ENCODE measurements around the gene KCNA3. TPM values are rescaled to one million over a fixed set of nuclear protein-coding genes. Genes with fewer than 3 reads are reported as not detected.

KCNA3 gene
- total and polyA plus RNA-seq, 2 of the 4 experiments (the other 2 are of a cell fraction) = under 0.01 to 0.09 TPM

GRCh38 chr1:110648417-110648816 is 26.3 kb downstream of the KCNA3 start:
- H3K4ac ChIP-seq (ENCODE audit: low read depth, low read length) = no peak overlapping the region
- no peak overlapping the region for H3K4me2 ChIP-seq (ENCODE audit: low read depth, low read length)
- no peak overlapping the region for H3K23ac ChIP-seq (ENCODE audit: low read depth, low read length)
- H2BK5ac ChIP-seq (ENCODE audit: low read depth, low read length, poor library complexity, severe bottlenecking) = no peak overlapping the region
- no peaks in the 10 kb centered on the region for H3K9me1 ChIP-seq (ENCODE audit: insufficient read depth, low read length)
- DNase-seq (no peak), ATAC-seq (ENCODE audit: low read depth) (no peak)
- ChIA-PET CTCF (no interaction called here), POLR2A (ENCODE audit: unreplicated experiment) (no interaction called here)
- H2AFZ ChIP-seq (replicated peaks; ENCODE audit: low read length, poor library complexity) = no peak overlapping the region
- no peak overlapping the region for H4K8ac ChIP-seq (ENCODE audit: low read depth in 2 of 2, low read length in 2 of 2)
- H2AK9ac ChIP-seq (replicated peaks; ENCODE audit: low read depth, low read length, poor library complexity) = no peak overlapping the region
- no peaks in the 10 kb centered on the region for H3K36me3 ChIP-seq (ENCODE audit: control insufficient read depth, insufficient read depth, low read length)
- no peaks in the 10 kb centered on the region for H3K9me3 ChIP-seq (ENCODE audit: control insufficient read depth, insufficient read depth, low read length)
- H3K4me3 ChIP-seq (ENCODE audit: insufficient read depth, low read depth, low read length) = no peak overlapping the region
- H2BK15ac ChIP-seq (ENCODE audit: low read depth, low read length) = no peak overlapping the region
- H3K9ac ChIP-seq (ENCODE audit: low read depth, low read length) = no peak overlapping the region
- peaks cover 4% of the 10 kb centered on the region for H3K4me1 ChIP-seq (ENCODE audit: control insufficient read depth, insufficient read depth, low read length)
- no peak overlapping the region for H4K91ac ChIP-seq (ENCODE audit: insufficient read depth, low read depth, low read length)
- no peak overlapping the region for H2BK20ac ChIP-seq (ENCODE audit: low read depth, low read length)
- in situ Hi-C loops (cut with MboI; ENCODE audit: low sequenced_read_pairs) = no loop called here
- no peaks in the 10 kb centered on the region for H3K79me1 ChIP-seq (ENCODE audit: low read depth in 1 of 2, low read length in 2 of 2)
- H3K14ac ChIP-seq (replicated peaks; ENCODE audit: low read depth, low read length) = no peak overlapping the region
- H2AK5ac ChIP-seq (ENCODE audit: low read depth, low read length) = no peak overlapping the region
- WGBS, 2 experiments (ENCODE audit: extremely low coverage in 2 of 2, insufficient read length in 1 of 2) = no CpG with 5 or more reads among the region's 2 CpGs
- no TSS peak for BruUV-seq (replicated peaks)
- H3K27me3 ChIP-seq (ENCODE audit: control insufficient read depth, insufficient read depth, low read length) = no peaks in the 10 kb centered on the region
- dilution Hi-C loops (cut with HindIII; ENCODE audit: low sequenced_read_pairs, unreplicated experiment) = no loop called here
- H3K27ac ChIP-seq (ENCODE audit: insufficient read depth, low read length) = no peak overlapping the region
- H3K56ac ChIP-seq (ENCODE audit: extremely low read depth, insufficient read depth, low read length) = no peak overlapping the region
- H4K20me1 ChIP-seq (ENCODE audit: insufficient read depth, low read length) = no peaks in the 10 kb centered on the region
- no peak overlapping the region for H2BK120ac ChIP-seq (ENCODE audit: low read depth, low read length)
- intact Hi-C loops (cut with micrococcal nuclease) = no loop called here
- TF ChIP-seq MAZ (IDR thresholded peaks at IDR 0.05; ENCODE audit: borderline replicate concordance, low read depth, low read length) = no peak
- TF ChIP-seq BHLHE40 (IDR thresholded peaks at IDR 0.05; ENCODE audit: low read depth, low read length) = no peak
- no peak for TF ChIP-seq FOS (IDR thresholded peaks at IDR 0.05; ENCODE audit: low read depth, low read length)
- TF ChIP-seq CTCF (conservative IDR thresholded peaks at IDR 0.05; ENCODE audit: low read depth, low read length) = no peak
- TF ChIP-seq RAD21 (IDR thresholded peaks at IDR 0.05; ENCODE audit: low read length) = no peak
- TF ChIP-seq RFX5 (IDR thresholded peaks at IDR 0.05; ENCODE audit: low read depth, low read length) = no peak
- no peak for TF ChIP-seq MAFK (IDR thresholded peaks at IDR 0.05; ENCODE audit: low read depth, low read length)
- TF ChIP-seq MXI1 (IDR thresholded peaks at IDR 0.05; ENCODE audit: borderline replicate concordance, low read depth, low read length) = no peak
- H4K5ac ChIP-seq (ENCODE audit: low read depth, low read length) = no peak overlapping the region
- no peak overlapping the region for H3K18ac ChIP-seq (ENCODE audit: low read depth, low read length)
